GM18867 (cell line): Measurements from ENCODE around the gene NLRP12.
"Not testable (repeated sequence)": the region's sequence is repeated elsewhere in the genome, so short reads cannot be mapped to it uniquely, and the experiment has no call there.

Experiments
- ATAC-seq: cut with Tn5 transposase; IDR thresholded peaks from one replicate; pipeline ENCODE4 v1.9.1; 2021; ENCODE audit warnings: mild to moderate bottlenecking, moderate library complexity; ENCODE audit not compliant: unreplicated experiment

The NLRP12 gene

GRCh38 chr19:53781332-53781731 is 42.8 kb downstream of the NLRP12 start:
- not testable (repeated sequence) for ATAC-seq

GRCh38 chr19:53780506-53780905 is 43.6 kb downstream of the NLRP12 start:
- ATAC-seq: no peak

GRCh38 chr19:53775524-53775923 is 48.6 kb downstream of the NLRP12 start:
- no peak for ATAC-seq

- not testable (repeated sequence) for ATAC-seq
Measured at GRCh38 chr19:53774491-53774890, 49.6 kb downstream of the NLRP12 start.

- no peak for ATAC-seq
Measured at GRCh38 chr19:53773999-53774398, 50.1 kb downstream of the NLRP12 start.

- no peak for ATAC-seq
Measured at GRCh38 chr19:53772943-53773342, 51.2 kb downstream of the NLRP12 start.

- no peak for ATAC-seq
Measured at GRCh38 chr19:53771144-53771543, 53.0 kb downstream of the NLRP12 start.

GRCh38 chr19:53769696-53770309 is 54.3 kb downstream of the NLRP12 start:
- ATAC-seq: not testable (repeated sequence)

- ATAC-seq: no peak
Measured at GRCh38 chr19:53768401-53768800, 55.7 kb downstream of the NLRP12 start.

GRCh38 chr19:53758991-53759390 is 65.1 kb downstream of the NLRP12 start:
- not testable (repeated sequence) for ATAC-seq
